Measurements from ENCODE around the gene ARID3B.
"Not testable (repeated sequence)": the region's sequence is repeated elsewhere in the genome, so short reads cannot be mapped to it uniquely, and the experiment has no call there.

Gene ARID3B

GRCh38 chr15:74525945-74526344, 15.1 kb upstream of the ARID3B start:
- no peak overlapping the region for H3K27ac ChIP-seq
- H3K9me3 ChIP-seq (ENCODE audit: low read depth, low read length): no peaks in the 10 kb centered on the region
- H3K9ac ChIP-seq (ENCODE audit: insufficient read length): no peak overlapping the region
- no peaks in the 10 kb centered on the region for H3K36me3 ChIP-seq (ENCODE audit: insufficient read depth, low read length)
- TF ChIP-seq EZH2 (IDR thresholded peaks at IDR 0.05): no peak
- TF ChIP-seq POLR2AphosphoS5 (IDR thresholded peaks at IDR 0.05; ENCODE audit: borderline replicate concordance, low read depth, low read length): no peak
- no peak for TF ChIP-seq FOXP2 (optimal IDR thresholded peaks at IDR 0.05; ENCODE audit: control extremely low read depth, extremely low read length, insufficient read depth)
- DNase-seq (ENCODE audit: low read depth, low spot score): no peak
- H3K4me3 ChIP-seq: no peak overlapping the region

GRCh38 chr15:74528876-74529275, 12.1 kb upstream of the ARID3B start:
- Histone ChIP-seq H3K27ac (no peak overlapping the region), H3K4me3 (no peak overlapping the region), H3K9me3 (ENCODE audit: low read depth, low read length) (no peaks in the 10 kb centered on the region), H3K36me3 (ENCODE audit: insufficient read depth, low read length) (no peaks in the 10 kb centered on the region), H3K9ac (ENCODE audit: insufficient read length) (no peak overlapping the region)
- TF ChIP-seq FOXP2 (optimal IDR thresholded peaks at IDR 0.05; ENCODE audit: control extremely low read depth, extremely low read length, insufficient read depth): no peak
- no peak for TF ChIP-seq EZH2 (IDR thresholded peaks at IDR 0.05)
- no peak for TF ChIP-seq POLR2AphosphoS5 (IDR thresholded peaks at IDR 0.05; ENCODE audit: borderline replicate concordance, low read depth, low read length)
- no peak for DNase-seq (ENCODE audit: low read depth, low spot score)

- DNase-seq (ENCODE audit: low read depth, low spot score): no peak
- Histone ChIP-seq H3K36me3 (ENCODE audit: insufficient read depth, low read length) (no peaks in the 10 kb centered on the region), H3K27ac (no peak overlapping the region), H3K9me3 (ENCODE audit: low read depth, low read length) (no peaks in the 10 kb centered on the region), H3K9ac (ENCODE audit: insufficient read length) (no peak overlapping the region), H3K4me3 (no peak overlapping the region)
- TF ChIP-seq POLR2AphosphoS5 (IDR thresholded peaks at IDR 0.05; ENCODE audit: borderline replicate concordance, low read depth, low read length): no peak
- no peak for TF ChIP-seq FOXP2 (optimal IDR thresholded peaks at IDR 0.05; ENCODE audit: control extremely low read depth, extremely low read length, insufficient read depth)
Observed at GRCh38 chr15:74529921-74530320, 11.1 kb upstream of the ARID3B start.

- Histone ChIP-seq H3K9me3 (ENCODE audit: low read depth, low read length) (no peaks in the 10 kb centered on the region), H3K36me3 (ENCODE audit: insufficient read depth, low read length) (no peaks in the 10 kb centered on the region), H3K9ac (ENCODE audit: insufficient read length) (no peak overlapping the region), H3K27ac (no peak overlapping the region), H3K4me3 (no peak overlapping the region)
- TF ChIP-seq FOXP2 (optimal IDR thresholded peaks at IDR 0.05; ENCODE audit: control extremely low read depth, extremely low read length, insufficient read depth) (no peak), POLR2AphosphoS5 (IDR thresholded peaks at IDR 0.05; ENCODE audit: borderline replicate concordance, low read depth, low read length) (no peak), EZH2 (IDR thresholded peaks at IDR 0.05) (no peak)
- DNase-seq (ENCODE audit: low read depth, low spot score): no peak
Observed at GRCh38 chr15:74530771-74531143, 10.3 kb upstream of the ARID3B start.

- no peak for TF ChIP-seq FOXP2 (optimal IDR thresholded peaks at IDR 0.05; ENCODE audit: control extremely low read depth, extremely low read length, insufficient read depth)
- no peak for TF ChIP-seq POLR2AphosphoS5 (IDR thresholded peaks at IDR 0.05; ENCODE audit: borderline replicate concordance, low read depth, low read length)
- no peak for TF ChIP-seq EZH2 (IDR thresholded peaks at IDR 0.05)
- Histone ChIP-seq H3K27ac (no peak overlapping the region), H3K4me3 (no peak overlapping the region), H3K9me3 (ENCODE audit: low read depth, low read length) (no peaks in the 10 kb centered on the region), H3K9ac (ENCODE audit: insufficient read length) (peak overlapping the region; percentile 32), H3K36me3 (ENCODE audit: insufficient read depth, low read length) (no peaks in the 10 kb centered on the region)
- DNase-seq (ENCODE audit: low read depth, low spot score): no peak
Observed at GRCh38 chr15:74531144-74531811, 9.7 kb upstream of the ARID3B start.

- no peak overlapping the region for H3K4me3 ChIP-seq
- TF ChIP-seq EZH2 (IDR thresholded peaks at IDR 0.05) (no peak), FOXP2 (optimal IDR thresholded peaks at IDR 0.05; ENCODE audit: control extremely low read depth, extremely low read length, insufficient read depth) (no peak), POLR2AphosphoS5 (IDR thresholded peaks at IDR 0.05; ENCODE audit: borderline replicate concordance, low read depth, low read length) (no peak)
- H3K9ac ChIP-seq (ENCODE audit: insufficient read length): no peak overlapping the region
- H3K27ac ChIP-seq: no peak overlapping the region
- no peaks in the 10 kb centered on the region for H3K36me3 ChIP-seq (ENCODE audit: insufficient read depth, low read length)
- no peak for DNase-seq (ENCODE audit: low read depth, low spot score)
- H3K9me3 ChIP-seq (ENCODE audit: low read depth, low read length): no peaks in the 10 kb centered on the region
Observed at GRCh38 chr15:74535388-74536084, 5.5 kb upstream of the ARID3B start.

- Histone ChIP-seq H3K27ac (no peak overlapping the region), H3K9ac (ENCODE audit: insufficient read length) (no peak overlapping the region), H3K36me3 (ENCODE audit: insufficient read depth, low read length) (no peaks in the 10 kb centered on the region), H3K4me3 (no peak overlapping the region), H3K9me3 (ENCODE audit: low read depth, low read length) (no peaks in the 10 kb centered on the region)
- TF ChIP-seq EZH2 (IDR thresholded peaks at IDR 0.05) (no peak), FOXP2 (optimal IDR thresholded peaks at IDR 0.05; ENCODE audit: control extremely low read depth, extremely low read length, insufficient read depth) (no peak), POLR2AphosphoS5 (IDR thresholded peaks at IDR 0.05; ENCODE audit: borderline replicate concordance, low read depth, low read length) (no peak)
- DNase-seq (ENCODE audit: low read depth, low spot score): no peak
Observed at GRCh38 chr15:74537736-74538135, 3.3 kb upstream of the ARID3B start.

- not testable (repeated sequence) for H3K27ac ChIP-seq; H3K36me3 ChIP-seq (ENCODE audit: insufficient read depth, low read length); H3K4me3 ChIP-seq; DNase-seq (ENCODE audit: low read depth, low spot score); H3K9ac ChIP-seq (ENCODE audit: insufficient read length); H3K9me3 ChIP-seq (ENCODE audit: low read depth, low read length)
Observed at GRCh38 chr15:74539521-74539920, 1.5 kb upstream of the ARID3B start.

Measured in SK-N-MC (cell line).